GM03348 (cell line): ENCODE results near the gene LOXL4.
A peak's percentile ranks its signal among the peaks of the same experiment; 100 is the strongest.

Source experiments
- DNase-seq: peaks from one replicate; pipeline ENCODE4 v3.0.0; 2012; ENCODE audit warnings: low spot score

LOXL4 gene

GRCh38 chr10:98267894-98268693 lies at the start of gene LOXL4:
LOXL4 (minus strand) TSS chr10:98268194; CDS start chr10:98263019, 5,175 bp downstream.
- DNase-seq = peak; percentile 93

DNA sequence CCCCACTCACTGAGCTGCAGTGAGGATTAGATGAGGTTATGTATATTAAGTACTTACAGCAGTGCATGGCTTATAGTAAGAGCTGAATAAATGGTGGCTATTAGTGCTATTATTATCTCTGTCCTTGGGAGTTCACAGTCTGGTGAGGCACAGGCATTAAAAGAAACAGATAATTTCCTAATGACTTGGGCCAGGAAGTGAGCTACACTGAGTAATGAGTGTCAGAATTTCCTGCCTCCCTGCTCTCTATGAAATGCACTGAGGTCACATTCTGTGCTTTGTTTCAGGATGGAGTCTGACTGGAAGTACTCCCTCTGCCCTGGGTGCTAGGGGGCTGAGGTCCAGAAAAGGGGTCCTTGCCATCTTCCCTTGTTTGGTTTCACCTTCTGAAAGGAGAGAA lies 48.7 kb upstream of the LOXL4 start:
- peak; percentile 63 for DNase-seq

- no peak for DNase-seq
Measured at GRCh38 chr10:98316170-98316569, 48.2 kb upstream of the LOXL4 start.

DNA sequence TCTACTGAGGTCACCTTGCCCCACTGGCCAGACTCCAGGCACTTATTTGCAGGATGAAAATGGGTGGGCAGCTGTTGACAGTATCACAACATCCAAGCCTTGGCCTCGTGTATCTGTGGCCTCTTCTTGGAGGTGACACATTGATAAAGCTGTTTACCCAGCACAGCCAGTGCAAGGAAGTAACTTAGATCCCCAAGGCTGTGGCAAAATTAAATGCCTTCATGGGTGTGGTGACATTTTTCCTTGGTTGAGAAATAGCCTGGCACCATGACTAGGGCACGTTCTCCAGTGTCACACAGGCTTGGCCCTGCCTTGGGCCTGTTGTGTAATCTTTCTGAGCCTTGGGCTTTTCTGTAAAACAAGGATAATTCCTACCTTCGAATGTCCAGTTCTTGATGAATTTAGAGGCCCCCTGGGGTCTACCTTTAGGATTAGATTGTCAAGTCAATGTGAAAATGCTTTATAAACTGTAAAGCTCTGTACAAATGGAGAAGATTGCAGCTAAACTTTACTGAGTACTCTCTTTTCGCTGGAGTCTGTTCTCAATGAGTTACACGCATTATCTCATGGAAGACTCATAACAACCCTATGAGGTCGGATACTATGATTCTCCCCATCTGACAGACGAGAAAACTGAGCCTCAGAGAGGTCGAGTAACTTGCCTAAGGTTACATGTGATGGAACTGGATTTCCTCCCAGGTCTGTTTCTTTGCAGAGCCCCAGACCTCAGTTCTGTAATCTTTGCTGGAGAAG lies 46.7 kb upstream of the LOXL4 start:
- peak; percentile 47 for DNase-seq

DNA sequence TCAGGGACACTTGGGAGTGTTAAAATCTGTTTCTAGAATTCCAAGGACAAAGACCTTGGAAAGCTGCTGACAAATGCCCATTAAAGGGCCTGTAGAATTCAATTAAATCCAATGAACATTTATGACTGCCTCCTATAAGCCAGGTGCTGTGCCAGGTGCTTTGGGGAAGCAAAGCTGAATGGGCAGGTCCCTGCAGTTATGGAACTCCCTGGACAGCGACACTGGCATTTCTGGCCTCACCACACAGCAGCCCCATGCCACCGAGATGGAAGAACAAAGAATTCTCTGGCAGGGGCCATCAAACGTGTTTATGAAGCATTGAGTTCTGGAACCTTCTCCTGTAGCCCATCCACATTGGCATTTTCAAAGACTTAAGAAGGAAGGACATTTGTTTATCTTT lies 45.6 kb upstream of the LOXL4 start:
- DNase-seq = no peak

DNA sequence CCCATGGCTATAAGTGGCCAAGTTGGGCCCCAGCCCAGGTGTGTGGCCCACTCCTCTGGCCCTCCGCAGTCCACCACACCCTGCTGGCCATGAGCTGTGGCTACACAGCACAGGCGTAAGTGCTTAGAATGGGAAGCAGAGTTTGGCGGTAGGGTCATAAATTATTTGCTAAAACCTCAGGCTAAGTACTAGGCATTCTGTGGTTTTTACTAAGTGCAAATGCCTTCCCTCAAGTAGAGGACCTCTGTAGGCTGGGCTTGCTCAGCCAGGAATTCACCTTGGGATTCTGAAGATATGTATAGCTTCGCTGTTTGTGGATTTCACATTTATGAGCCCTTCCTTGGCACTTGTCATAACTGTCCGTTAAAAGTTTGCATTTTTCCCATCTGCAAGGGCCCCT lies 44.8 kb upstream of the LOXL4 start:
- no peak for DNase-seq

GRCh38 chr10:98312349-98312748 lies 44.4 kb upstream of the LOXL4 start:
- peak; percentile 64 for DNase-seq

DNA sequence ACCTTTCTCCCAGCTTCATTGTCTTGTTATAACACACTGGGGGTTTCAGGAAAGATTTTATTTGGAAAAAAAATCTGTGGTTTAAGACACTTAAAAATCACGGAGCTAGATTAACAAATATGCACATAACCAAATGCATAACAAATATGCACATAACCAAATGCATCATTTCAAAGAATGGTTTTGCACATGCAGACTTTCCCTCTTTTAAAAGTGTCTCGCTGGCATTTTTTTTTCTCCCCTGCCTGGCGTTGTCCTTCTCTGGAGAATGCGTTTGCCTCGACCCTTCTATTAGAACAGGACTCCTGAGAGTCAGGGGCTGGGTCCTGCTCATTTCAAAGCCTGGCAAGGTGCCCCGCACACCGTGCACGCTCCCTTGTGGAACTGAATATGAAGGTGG lies 42.7 kb upstream of the LOXL4 start:
- no peak for DNase-seq

GRCh38 chr10:98309366-98310355 lies 41.7 kb upstream of the LOXL4 start:
- peak; percentile 94 for DNase-seq

- no peak for DNase-seq
Measured at GRCh38 chr10:98308669-98309365, 40.8 kb upstream of the LOXL4 start.

- no peak for DNase-seq
Measured at GRCh38 chr10:98307916-98308541, 40.0 kb upstream of the LOXL4 start.

GRCh38 chr10:98306501-98306900 lies 38.5 kb upstream of the LOXL4 start:
- no peak for DNase-seq

- no peak for DNase-seq
Measured at GRCh38 chr10:98303569-98303968, 35.6 kb upstream of the LOXL4 start.

- peak; percentile 46 for DNase-seq
Measured at GRCh38 chr10:98302741-98303365, 34.9 kb upstream of the LOXL4 start.

- no peak for DNase-seq
Measured at GRCh38 chr10:98301664-98302319, 33.8 kb upstream of the LOXL4 start.

GRCh38 chr10:98300526-98301229 lies 32.7 kb upstream of the LOXL4 start:
- no peak for DNase-seq

DNA sequence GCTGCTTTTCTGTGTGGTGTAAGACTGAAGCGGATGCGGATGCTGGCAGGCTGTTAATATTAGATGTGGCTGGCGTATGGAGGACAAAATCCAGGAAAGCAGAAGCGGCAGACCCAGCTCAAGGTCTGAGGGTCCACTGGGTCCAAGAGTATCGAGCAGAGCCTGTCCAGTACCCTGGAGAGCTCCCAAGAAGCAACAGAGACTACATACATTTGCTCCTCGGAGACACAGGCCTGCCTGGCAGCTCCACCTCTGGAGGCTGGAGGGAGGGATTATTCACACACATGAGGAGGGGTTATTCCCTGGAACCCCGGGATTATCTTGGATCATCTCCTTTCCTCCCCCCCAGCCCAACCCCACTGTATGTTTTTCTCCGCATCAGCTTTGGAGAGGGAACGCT lies 31.3 kb upstream of the LOXL4 start:
- no peak for DNase-seq

GRCh38 chr10:98296524-98296923 lies 28.5 kb upstream of the LOXL4 start:
- DNase-seq = peak; percentile 20

GRCh38 chr10:98295907-98296306 lies 27.9 kb upstream of the LOXL4 start:
- peak; percentile 80 for DNase-seq
